Measurements from ENCODE around the gene PRCP.

Gene PRCP

DNA sequence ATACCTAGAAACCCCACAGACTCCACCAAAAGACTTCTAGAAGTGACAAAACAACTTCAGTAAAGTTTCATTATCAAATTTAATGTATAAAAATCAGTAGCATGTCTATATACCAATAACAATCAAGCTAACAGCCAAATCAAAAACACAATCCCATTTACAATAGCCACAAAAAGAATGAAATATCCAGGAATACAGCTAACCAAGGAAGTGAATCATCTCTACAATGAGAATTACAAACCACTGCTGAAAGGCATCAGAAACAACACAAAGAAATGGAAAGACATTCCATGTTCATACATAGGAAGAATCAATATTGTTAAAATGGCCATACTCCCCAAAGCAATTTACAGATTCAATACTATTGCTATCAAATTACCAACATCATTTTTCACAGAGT lies 46.0 kb downstream of the PRCP start:
- no peak overlapping the region for H3K4me3 Mint-ChIP-seq
- DNase-seq (ENCODE audit: low spot score) = no peak
- no peak overlapping the region for H3K27ac Mint-ChIP-seq
- no peaks in the 10 kb centered on the region for H3K9me3 Mint-ChIP-seq
- no peaks in the 10 kb centered on the region for H3K27me3 Mint-ChIP-seq (ENCODE audit: low read depth)
- peaks cover 2% of the 10 kb centered on the region for H3K36me3 Mint-ChIP-seq (ENCODE audit: low read depth)
- H3K4me1 Mint-ChIP-seq (ENCODE audit: low read depth) = no peaks in the 10 kb centered on the region

DNA sequence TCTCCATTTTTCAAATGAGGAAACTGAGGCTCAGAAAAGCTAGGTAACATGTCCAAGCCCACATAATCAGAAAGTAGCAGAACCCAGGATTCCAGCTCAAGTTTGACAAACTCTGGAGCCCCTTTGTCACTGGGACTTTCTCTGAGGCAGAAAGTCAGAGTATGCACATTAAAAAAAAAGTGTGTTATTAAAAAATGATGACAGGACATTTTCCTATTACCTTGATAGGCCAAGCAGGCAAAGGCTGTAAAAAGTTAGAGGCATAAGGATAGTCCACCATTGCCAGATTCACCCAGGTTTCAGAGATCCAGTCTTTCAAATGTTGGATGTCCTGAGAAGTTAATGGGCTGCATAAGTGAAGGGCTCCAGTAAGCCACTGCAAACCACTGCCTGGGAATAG lies 51.4 kb downstream of the PRCP start:
- no peaks in the 10 kb centered on the region for H3K27me3 Mint-ChIP-seq (ENCODE audit: low read depth)
- H3K4me3 Mint-ChIP-seq = no peak overlapping the region
- no peaks in the 10 kb centered on the region for H3K9me3 Mint-ChIP-seq
- no peak overlapping the region for H3K27ac Mint-ChIP-seq
- no peak for DNase-seq (ENCODE audit: low spot score)
- no peaks in the 10 kb centered on the region for H3K4me1 Mint-ChIP-seq (ENCODE audit: low read depth)
- no peaks in the 10 kb centered on the region for H3K36me3 Mint-ChIP-seq (ENCODE audit: low read depth)

DNA sequence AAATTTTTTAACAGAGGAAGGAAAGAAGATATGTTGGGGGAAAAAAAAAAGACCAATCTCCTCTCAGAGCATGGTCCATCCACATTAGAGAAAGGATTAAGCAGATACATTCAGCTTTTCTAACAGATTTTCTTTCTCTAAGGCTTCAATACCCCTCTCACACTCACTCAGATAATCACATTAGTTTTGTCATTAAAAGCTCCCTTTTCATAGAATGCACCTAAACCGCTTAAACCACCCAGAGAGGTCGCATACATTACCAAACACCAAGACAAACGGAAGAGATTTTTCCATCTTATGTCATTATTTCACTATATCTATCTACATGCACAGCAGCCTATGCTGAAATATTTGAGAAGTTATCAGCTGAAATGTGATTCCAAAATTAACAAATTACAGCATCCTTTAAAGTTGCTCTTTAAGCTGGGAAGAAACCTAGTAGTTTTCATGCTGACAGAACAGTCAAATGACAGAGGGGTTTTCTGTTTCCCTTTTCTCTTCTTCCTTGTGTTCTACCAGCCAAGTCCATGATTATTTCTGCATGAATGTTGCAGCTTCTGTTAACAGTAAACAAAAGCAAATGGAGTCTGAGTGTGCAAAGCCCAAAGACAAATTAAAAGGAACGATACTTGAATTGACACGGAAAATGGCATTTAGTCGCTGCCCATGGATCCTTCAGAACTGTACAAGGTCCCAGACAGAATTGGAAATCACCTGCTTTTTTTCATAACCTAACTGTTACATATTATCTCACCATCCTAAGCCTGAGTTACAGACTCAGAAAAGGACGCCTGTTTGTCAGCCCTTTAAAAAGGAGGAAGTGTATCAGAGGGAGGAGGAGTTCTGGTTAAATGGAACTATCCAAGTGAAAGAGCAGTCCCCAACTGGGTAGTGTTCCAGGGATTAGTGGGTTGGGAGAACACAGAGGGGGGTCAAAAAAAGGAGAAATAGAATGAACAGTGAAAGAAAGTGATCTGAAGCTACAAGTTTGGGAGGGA lies 54.6 kb downstream of the PRCP start:
- Mint-ChIP-seq H3K27me3 (ENCODE audit: low read depth) (no peaks in the 10 kb centered on the region), H3K4me1 (ENCODE audit: low read depth) (no peaks in the 10 kb centered on the region), H3K4me3 (no peak overlapping the region), H3K36me3 (ENCODE audit: low read depth) (no peaks in the 10 kb centered on the region), H3K27ac (no peak overlapping the region), H3K9me3 (no peaks in the 10 kb centered on the region)
- DNase-seq (ENCODE audit: low spot score) = no peak

DNA sequence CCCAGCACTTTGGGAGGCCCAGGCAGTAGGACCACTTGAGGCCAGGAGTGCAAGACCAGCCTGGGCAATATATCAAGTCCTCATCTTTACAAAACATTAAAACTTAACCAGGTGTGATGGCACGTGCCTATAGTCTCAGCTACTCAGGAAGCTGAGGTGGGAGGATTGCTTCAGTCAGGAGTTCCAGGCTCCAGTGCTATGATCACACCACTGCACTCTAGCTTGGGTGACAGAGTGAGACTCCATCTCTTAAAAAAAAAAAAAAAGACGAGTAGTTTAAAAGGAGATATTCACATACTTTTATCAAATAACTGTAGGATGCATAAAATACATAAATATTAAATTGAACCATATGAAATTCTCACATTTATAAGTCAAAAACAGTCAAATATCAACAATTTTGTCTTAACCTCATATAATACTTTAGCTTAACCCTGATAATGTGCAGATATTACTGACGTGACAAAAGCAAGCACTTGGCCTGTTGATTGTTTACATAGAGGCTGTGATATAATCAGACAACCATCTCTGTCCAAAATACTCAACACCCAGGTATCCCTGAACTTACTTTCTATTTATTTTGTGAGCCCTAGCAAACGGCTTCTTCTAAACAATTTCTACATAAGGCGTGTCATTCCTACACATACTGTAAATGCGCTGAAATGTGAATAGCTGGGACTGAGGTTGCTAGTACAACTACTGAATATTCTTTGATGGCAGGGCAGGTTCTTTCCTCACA lies 57.0 kb downstream of the PRCP start:
- H3K9me3 Mint-ChIP-seq = no peaks in the 10 kb centered on the region
- no peak overlapping the region for H3K4me3 Mint-ChIP-seq
- H3K27ac Mint-ChIP-seq = no peak overlapping the region
- H3K4me1 Mint-ChIP-seq (ENCODE audit: low read depth) = no peaks in the 10 kb centered on the region
- no peaks in the 10 kb centered on the region for H3K27me3 Mint-ChIP-seq (ENCODE audit: low read depth)
- no peaks in the 10 kb centered on the region for H3K36me3 Mint-ChIP-seq (ENCODE audit: low read depth)
- DNase-seq (ENCODE audit: low spot score) = no peak

DNA sequence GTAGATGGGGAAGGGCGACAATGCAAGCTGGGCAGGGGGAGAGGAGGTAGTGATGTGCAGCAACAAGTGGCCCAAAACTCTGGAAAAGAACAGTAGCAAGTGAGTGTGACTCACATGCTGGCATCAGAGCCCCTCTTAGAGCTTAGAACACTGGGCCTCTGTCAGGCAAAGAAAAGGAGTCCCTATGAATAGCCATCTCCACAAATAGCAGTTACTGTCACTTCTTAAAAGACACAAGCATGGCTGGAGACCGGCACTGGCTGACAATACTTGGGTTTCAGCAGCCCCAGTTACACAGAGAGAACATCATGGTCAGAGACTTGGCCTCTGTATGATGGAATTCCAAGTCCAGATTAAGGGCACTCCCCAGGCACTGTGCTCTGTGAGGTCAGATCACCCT lies 58.2 kb downstream of the PRCP start:
- H3K9me3 Mint-ChIP-seq = no peaks in the 10 kb centered on the region
- no peak for DNase-seq (ENCODE audit: low spot score)
- no peaks in the 10 kb centered on the region for H3K27me3 Mint-ChIP-seq (ENCODE audit: low read depth)
- no peak overlapping the region for H3K4me3 Mint-ChIP-seq
- H3K4me1 Mint-ChIP-seq (ENCODE audit: low read depth) = no peaks in the 10 kb centered on the region
- no peaks in the 10 kb centered on the region for H3K36me3 Mint-ChIP-seq (ENCODE audit: low read depth)
- H3K27ac Mint-ChIP-seq = no peak overlapping the region

DNA sequence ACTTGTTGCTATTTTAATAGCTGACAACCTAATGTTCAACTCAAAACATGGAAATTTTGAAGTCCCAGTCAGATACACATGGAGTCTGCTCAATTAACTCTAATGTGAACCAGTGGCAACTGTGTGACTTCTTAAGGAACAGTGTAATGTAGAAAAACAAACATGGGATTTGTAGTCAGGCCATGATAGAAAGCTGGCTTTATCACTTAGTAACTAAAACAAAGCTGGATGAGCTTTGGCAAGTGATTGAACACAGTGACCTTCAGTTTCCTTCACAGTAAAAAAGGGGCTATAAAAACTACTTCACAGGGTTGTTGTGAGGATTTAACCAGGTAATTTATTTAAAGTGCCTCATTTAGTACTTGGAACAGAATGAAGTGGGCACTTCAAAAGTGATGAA lies 62.6 kb downstream of the PRCP start:
- Mint-ChIP-seq H3K9me3 (no peaks in the 10 kb centered on the region), H3K36me3 (ENCODE audit: low read depth) (peaks cover 3% of the 10 kb centered on the region), H3K4me3 (no peak overlapping the region), H3K27me3 (ENCODE audit: low read depth) (no peaks in the 10 kb centered on the region), H3K27ac (no peak overlapping the region), H3K4me1 (ENCODE audit: low read depth) (no peaks in the 10 kb centered on the region)
- DNase-seq (ENCODE audit: low spot score) = no peak

DNA sequence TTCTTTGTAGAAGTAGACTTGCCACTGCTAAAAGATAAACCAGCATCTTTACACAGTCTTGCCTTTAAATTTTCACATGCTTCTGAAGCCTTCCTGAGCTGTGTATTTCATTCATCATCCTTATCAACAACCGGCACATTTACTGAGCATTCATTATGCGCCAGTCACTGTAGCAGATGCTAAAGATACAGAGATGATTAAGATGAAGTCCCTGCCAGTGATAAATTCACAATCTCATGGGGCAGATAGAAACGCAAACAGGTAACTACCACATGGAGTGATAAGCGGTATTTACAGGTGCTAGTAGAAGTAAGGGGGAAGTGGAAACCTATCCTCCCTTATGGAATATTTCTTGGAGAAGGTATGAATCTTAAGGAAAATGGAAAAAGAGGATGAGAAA lies 67.2 kb downstream of the PRCP start:
- peaks cover 3% of the 10 kb centered on the region for H3K36me3 Mint-ChIP-seq (ENCODE audit: low read depth)
- no peaks in the 10 kb centered on the region for H3K27me3 Mint-ChIP-seq (ENCODE audit: low read depth)
- H3K9me3 Mint-ChIP-seq = no peaks in the 10 kb centered on the region
- H3K4me1 Mint-ChIP-seq (ENCODE audit: low read depth) = no peaks in the 10 kb centered on the region
- no peak overlapping the region for H3K4me3 Mint-ChIP-seq
- H3K27ac Mint-ChIP-seq = no peak overlapping the region
- no peak for DNase-seq (ENCODE audit: low spot score)

DNA sequence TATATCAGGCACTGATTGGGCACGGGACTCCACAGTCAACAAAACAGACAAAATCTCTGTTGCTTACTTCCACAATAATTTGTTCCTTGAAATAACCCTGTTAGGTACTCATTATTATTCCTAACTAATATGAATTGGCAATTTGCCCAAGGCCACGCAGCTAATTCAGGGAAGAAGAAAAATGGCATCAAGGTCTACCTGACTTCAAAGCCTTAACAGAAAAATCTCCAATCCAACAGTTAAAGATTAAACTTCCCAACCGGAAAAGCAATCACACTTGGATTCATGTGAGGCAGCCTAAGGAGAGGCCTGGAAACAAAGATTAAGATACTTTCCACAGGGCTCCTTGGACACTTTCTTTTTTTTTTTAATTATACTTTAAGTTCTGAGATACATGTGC lies 68.9 kb downstream of the PRCP start:
- H3K9me3 Mint-ChIP-seq = no peaks in the 10 kb centered on the region
- H3K27me3 Mint-ChIP-seq (ENCODE audit: low read depth) = no peaks in the 10 kb centered on the region
- no peaks in the 10 kb centered on the region for H3K4me1 Mint-ChIP-seq (ENCODE audit: low read depth)
- H3K36me3 Mint-ChIP-seq (ENCODE audit: low read depth) = peaks cover 3% of the 10 kb centered on the region
- H3K27ac Mint-ChIP-seq = no peak overlapping the region
- no peak overlapping the region for H3K4me3 Mint-ChIP-seq
- DNase-seq (ENCODE audit: low spot score) = no peak

DNA sequence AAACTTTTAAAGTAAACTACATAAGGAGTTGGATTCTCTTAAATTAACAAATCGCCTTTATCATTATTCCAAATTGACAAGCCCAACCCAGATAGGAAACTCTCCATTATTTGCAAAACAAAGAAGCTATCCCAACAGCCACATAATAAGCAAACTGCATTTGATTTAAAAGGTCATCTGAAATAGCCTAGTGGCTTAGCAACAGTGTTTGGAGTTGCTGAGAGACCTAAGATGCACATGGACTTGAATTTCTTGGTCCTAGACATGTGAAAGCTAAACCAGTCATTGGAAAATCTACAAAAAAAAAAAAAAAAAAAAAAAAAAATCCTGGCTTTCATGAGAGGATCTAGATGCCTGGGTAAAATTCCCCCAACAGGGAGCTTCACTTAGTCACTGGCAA lies 69.5 kb downstream of the PRCP start:
- Mint-ChIP-seq H3K27ac (no peak overlapping the region), H3K9me3 (no peaks in the 10 kb centered on the region), H3K27me3 (ENCODE audit: low read depth) (no peaks in the 10 kb centered on the region), H3K36me3 (ENCODE audit: low read depth) (peaks cover 3% of the 10 kb centered on the region), H3K4me1 (ENCODE audit: low read depth) (no peaks in the 10 kb centered on the region), H3K4me3 (no peak overlapping the region)
- no peak for DNase-seq (ENCODE audit: low spot score)

DNA sequence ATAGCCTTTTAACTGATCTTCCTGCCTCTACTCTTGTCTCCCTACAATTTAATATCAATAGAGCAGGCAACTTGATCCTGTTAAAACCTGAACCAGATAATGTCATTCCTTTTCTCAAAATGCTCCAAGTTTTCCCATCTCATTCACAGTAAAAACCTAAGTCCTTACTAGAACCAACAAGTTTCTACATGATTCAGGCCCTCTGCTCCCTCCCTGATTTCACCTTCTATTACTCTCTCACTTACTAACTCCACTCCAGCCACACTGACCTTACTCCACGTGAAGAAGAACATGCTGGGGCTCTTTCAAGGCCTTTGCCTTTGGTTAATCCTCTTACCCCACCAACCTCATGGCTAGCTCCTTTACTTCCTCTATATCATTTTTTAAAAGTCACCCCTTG lies 71.1 kb downstream of the PRCP start:
- Mint-ChIP-seq H3K36me3 (ENCODE audit: low read depth) (no peaks in the 10 kb centered on the region), H3K27me3 (ENCODE audit: low read depth) (no peaks in the 10 kb centered on the region), H3K9me3 (no peaks in the 10 kb centered on the region), H3K4me3 (no peak overlapping the region), H3K27ac (no peak overlapping the region), H3K4me1 (ENCODE audit: low read depth) (no peaks in the 10 kb centered on the region)
- no peak for DNase-seq (ENCODE audit: low spot score)

DNA sequence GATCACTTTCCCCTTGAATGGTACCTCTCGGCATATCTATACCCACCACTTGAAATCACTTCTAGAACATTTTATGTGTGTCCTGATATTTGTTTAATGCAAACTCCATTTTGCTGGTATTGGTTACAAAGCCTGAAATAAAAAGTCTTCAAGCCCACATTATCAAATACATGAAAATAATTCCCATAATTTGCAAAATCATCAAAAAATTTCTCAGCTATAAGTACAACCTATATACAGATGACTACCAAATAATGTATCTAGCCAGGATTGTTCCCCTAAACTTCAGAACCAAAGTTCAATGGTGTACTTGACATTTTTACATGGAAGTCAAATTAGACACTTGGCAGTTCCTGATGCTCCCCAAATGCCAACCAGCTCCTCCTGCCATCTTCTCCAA lies 71.8 kb downstream of the PRCP start:
- Mint-ChIP-seq H3K9me3 (no peaks in the 10 kb centered on the region), H3K27me3 (ENCODE audit: low read depth) (no peaks in the 10 kb centered on the region), H3K4me3 (no peak overlapping the region), H3K36me3 (ENCODE audit: low read depth) (no peaks in the 10 kb centered on the region), H3K4me1 (ENCODE audit: low read depth) (no peaks in the 10 kb centered on the region), H3K27ac (no peak overlapping the region)
- DNase-seq (ENCODE audit: low spot score) = no peak

DNA sequence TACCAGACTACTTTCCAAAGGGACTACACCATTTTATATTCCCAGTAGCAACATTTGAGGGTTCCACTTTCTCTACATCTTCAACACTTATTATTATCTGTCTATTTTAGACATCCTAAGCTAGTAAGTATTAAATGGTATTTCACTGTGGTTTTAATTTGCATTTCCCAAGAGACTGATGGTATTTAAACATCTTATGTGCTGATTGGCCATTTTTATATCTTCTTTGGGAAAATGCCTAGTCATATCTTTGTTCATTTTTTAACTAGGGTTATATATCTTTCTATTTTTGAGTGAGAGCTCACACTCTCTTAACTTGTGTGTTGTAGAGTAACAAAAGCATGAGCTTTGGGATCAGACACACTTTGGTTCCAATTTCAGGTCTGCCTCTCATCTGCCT lies 73.7 kb downstream of the PRCP start:
- no peak overlapping the region for H3K4me3 Mint-ChIP-seq
- H3K9me3 Mint-ChIP-seq = no peaks in the 10 kb centered on the region
- H3K27ac Mint-ChIP-seq = no peak overlapping the region
- H3K4me1 Mint-ChIP-seq (ENCODE audit: low read depth) = no peaks in the 10 kb centered on the region
- no peaks in the 10 kb centered on the region for H3K36me3 Mint-ChIP-seq (ENCODE audit: low read depth)
- no peak for DNase-seq (ENCODE audit: low spot score)
- H3K27me3 Mint-ChIP-seq (ENCODE audit: low read depth) = no peaks in the 10 kb centered on the region

DNA sequence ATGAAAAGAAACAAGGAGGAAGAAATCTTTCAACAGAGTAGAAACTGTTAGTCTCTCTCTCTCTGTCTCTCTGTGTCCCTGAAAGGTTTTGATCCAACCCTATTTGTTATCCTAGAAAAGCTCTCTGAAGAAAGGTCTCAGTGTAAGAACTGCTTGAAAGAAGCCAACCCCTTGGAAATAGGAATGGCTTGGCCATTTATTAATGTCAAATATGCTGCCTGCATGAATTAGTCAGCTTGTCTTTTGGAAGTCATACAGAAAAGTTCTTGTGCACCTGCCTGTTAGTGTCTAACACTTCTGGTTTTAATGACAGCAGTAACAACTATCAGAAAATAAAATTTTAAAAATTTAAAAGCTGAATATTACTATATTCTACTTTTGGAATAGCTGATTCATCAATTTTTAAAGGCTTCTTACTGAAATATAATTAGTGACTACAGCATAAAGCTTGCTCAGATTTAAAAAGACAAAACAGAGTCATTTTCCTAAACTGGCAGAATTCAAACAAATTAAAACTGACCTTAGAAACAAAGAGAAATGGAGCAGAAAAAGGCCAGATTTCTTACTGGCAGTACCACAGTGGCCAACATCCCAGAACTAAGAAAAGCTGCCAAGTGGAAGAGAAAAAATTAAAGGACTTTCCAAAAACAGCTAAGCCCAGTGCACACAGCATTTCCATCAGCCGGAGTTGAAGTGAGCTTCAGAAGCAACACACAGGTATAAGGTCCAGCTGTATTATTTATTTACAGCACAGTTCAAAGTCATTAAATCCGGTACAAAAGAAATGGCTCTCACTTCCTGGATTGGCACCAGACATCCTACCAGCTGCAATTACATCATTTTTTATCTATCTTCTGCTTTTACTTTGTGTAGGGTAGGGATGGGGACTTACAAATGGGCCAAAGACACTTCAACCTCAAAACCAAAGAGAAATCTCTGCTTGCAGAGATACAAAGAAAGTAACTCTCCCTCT lies 76.3 kb downstream of the PRCP start:
- no peak overlapping the region for H3K27ac Mint-ChIP-seq
- H3K4me1 Mint-ChIP-seq (ENCODE audit: low read depth) = no peaks in the 10 kb centered on the region
- no peaks in the 10 kb centered on the region for H3K27me3 Mint-ChIP-seq (ENCODE audit: low read depth)

More for the DNA sequence above, 76.3 kb downstream of the PRCP start:
- no peak for DNase-seq (ENCODE audit: low spot score)
- Mint-ChIP-seq H3K36me3 (ENCODE audit: low read depth) (no peaks in the 10 kb centered on the region), H3K4me3 (no peak overlapping the region), H3K9me3 (no peaks in the 10 kb centered on the region)

Measured in T-helper 2 cell treated with Interferon-gamma antibody and Interleukin-4, amounts not matched to agents 5 μg/mL and 100 μg/mL, for 36 hours (primary cell).